GM12891 (cell line): Measurements from ENCODE around the gene ZNF638.

Source experiments
- DNase-seq: peaks from one replicate; pipeline ENCODE4 v3.0.0; 2011; ENCODE audit warnings: low spot score; ENCODE audit not compliant: insufficient read length
- FAIRE-seq: peaks from 2 replicates; lab custom pipeline; 2011; peaks lifted over from hg19 to GRCh38; lab: Jason Lieb, UNC
- PAX5 ChIP-seq: IDR thresholded peaks from 2 replicates; pipeline ENCODE4 v1.6.1; 2011; ENCODE audit warnings: low read length, moderate library complexity, mild to moderate bottlenecking; ENCODE audit not compliant: insufficient read depth, severe bottlenecking
- POLR2A ChIP-seq: IDR thresholded peaks from 2 replicates; pipeline ENCODE4 v1.6.1; 2011; ENCODE audit warnings: low read depth, low read length, control low read depth
- POLR2AphosphoS5 ChIP-seq: IDR thresholded peaks from 2 replicates; pipeline ENCODE4 v1.6.1; 2011; ENCODE audit warnings: low read depth, low read length, control low read depth
- POU2F2 ChIP-seq: IDR thresholded peaks from 2 replicates; pipeline ENCODE4 v1.6.1; 2011; ENCODE audit warnings: low read depth, mild to moderate bottlenecking, control low read depth, low read length, moderate library complexity
- SPI1 ChIP-seq: IDR thresholded peaks from 2 replicates; pipeline ENCODE4 v1.6.1; 2011; ENCODE audit warnings: low read depth, low read length, control low read depth
- TAF1 ChIP-seq: IDR thresholded peaks from 2 replicates; pipeline ENCODE4 v1.6.1; 2011; ENCODE audit warnings: low read depth, low read length, control low read depth

The ZNF638 gene

GRCh38 chr2:71333619-71334018, 2.0 kb downstream of the ZNF638 start:
- DNase-seq (no peak), FAIRE-seq (no peak)

GRCh38 chr2:71336384-71336783, 4.8 kb downstream of the ZNF638 start:
- TF ChIP-seq PAX5 (no peak), SPI1 (no peak), POU2F2 (no peak), POLR2A (no peak), POLR2AphosphoS5 (no peak), TAF1 (no peak)
- DNase-seq: no peak
- FAIRE-seq: no peak

More at GRCh38 chr2:71333619-71334018, 2.0 kb downstream of the ZNF638 start:
- TF ChIP-seq PAX5 (no peak), POLR2AphosphoS5 (no peak), POLR2A (no peak), POU2F2 (no peak)

GRCh38 chr2:71336802-71337201, 5.2 kb downstream of the ZNF638 start:
- DNase-seq: no peak
- TF ChIP-seq POLR2A: no peak
- TF ChIP-seq PAX5: no peak
- TF ChIP-seq TAF1: no peak
- TF ChIP-seq POLR2AphosphoS5: no peak
- no peak for TF ChIP-seq SPI1
- FAIRE-seq: no peak

- TF ChIP-seq SPI1 (no peak), PAX5 (no peak), POLR2AphosphoS5 (no peak), POU2F2 (no peak), POLR2A (no peak), TAF1 (no peak)
- no peak for DNase-seq
- no peak for FAIRE-seq
These were observed 6.2 kb downstream of the ZNF638 start for GRCh38 chr2:71337776-71338175.

- DNase-seq (no peak), FAIRE-seq (no peak)
- no peak for TF ChIP-seq PAX5
- no peak for TF ChIP-seq POLR2A
- no peak for TF ChIP-seq POLR2AphosphoS5
- TF ChIP-seq POU2F2: no peak
- TF ChIP-seq SPI1: no peak
- no peak for TF ChIP-seq TAF1
These were observed 8.1 kb downstream of the ZNF638 start for GRCh38 chr2:71339685-71340084.

GRCh38 chr2:71340176-71340575, 8.6 kb downstream of the ZNF638 start:
- TF ChIP-seq POLR2A: no peak
- TF ChIP-seq POLR2AphosphoS5: no peak
- DNase-seq: no peak
- FAIRE-seq: no peak

- DNase-seq (no peak), FAIRE-seq (no peak)
- TF ChIP-seq TAF1 (no peak), PAX5 (no peak), SPI1 (no peak), POLR2AphosphoS5 (no peak), POU2F2 (no peak), POLR2A (no peak)
These were observed 10.1 kb downstream of the ZNF638 start for GRCh38 chr2:71341645-71342044.

GRCh38 chr2:71346065-71346464, 14.5 kb downstream of the ZNF638 start:
- DNase-seq: no peak
- no peak for FAIRE-seq
- TF ChIP-seq TAF1: no peak
- TF ChIP-seq PAX5: no peak
- TF ChIP-seq SPI1: no peak
- TF ChIP-seq POU2F2: no peak
- TF ChIP-seq POLR2AphosphoS5: no peak
- no peak for TF ChIP-seq POLR2A

GRCh38 chr2:71347517-71347916, 15.9 kb downstream of the ZNF638 start:
- no peak for TF ChIP-seq POU2F2
- TF ChIP-seq TAF1: no peak
- no peak for TF ChIP-seq PAX5
- TF ChIP-seq SPI1: no peak
- no peak for TF ChIP-seq POLR2A
- TF ChIP-seq POLR2AphosphoS5: no peak
- DNase-seq (no peak), FAIRE-seq (peak; percentile 13)

GRCh38 chr2:71348302-71348701, 16.7 kb downstream of the ZNF638 start:
- no peak for FAIRE-seq
- DNase-seq: no peak
- no peak for TF ChIP-seq TAF1
- TF ChIP-seq POLR2A: no peak
- TF ChIP-seq POU2F2: no peak
- no peak for TF ChIP-seq PAX5

GRCh38 chr2:71353248-71353647, 21.7 kb downstream of the ZNF638 start:
- no peak for FAIRE-seq
- TF ChIP-seq TAF1 (no peak), PAX5 (no peak), POLR2AphosphoS5 (no peak), SPI1 (no peak), POLR2A (no peak), POU2F2 (no peak)
- no peak for DNase-seq
